Muscle of leg (tissue), 11 donors: ENCODE data around the gene RRN3. TPM values are rescaled to one million over a fixed set of nuclear protein-coding genes. Genes with fewer than 3 reads are reported as not detected.
"Not testable (repeated sequence)": the region's sequence is repeated elsewhere in the genome, so short reads cannot be mapped to it uniquely, and the experiment has no call there.

Experiments used
- DNase-seq: peaks from one replicate; pipeline ENCODE4 v3.0.0; 2013
- H3K27ac ChIP-seq: one replicate; pipeline ENCODE4 v1.5.1; 2013; ENCODE audit warnings: mild to moderate bottlenecking, low read length, control low read depth
- H3K27me3 ChIP-seq: one replicate; pipeline ENCODE4 v1.6.1; 2013; ENCODE audit warnings: low read length; ENCODE audit not compliant: control insufficient read depth, insufficient read depth
- H3K36me3 ChIP-seq: one replicate; pipeline ENCODE4 v1.6.1; 2013; ENCODE audit warnings: low read length; ENCODE audit not compliant: control insufficient read depth, insufficient read depth
- H3K4me1 ChIP-seq: one replicate; pipeline ENCODE4 v1.6.1; 2013; ENCODE audit warnings: low read length; ENCODE audit not compliant: control insufficient read depth, insufficient read depth
- H3K4me3 ChIP-seq: one replicate; pipeline ENCODE4 v1.5.1; 2013; ENCODE audit warnings: low read length, control low read depth
- H3K9me3 ChIP-seq: replicated peaks from 2 replicates; pipeline ENCODE4 v1.6.1; 2013; ENCODE audit warnings: low read depth, low read length; ENCODE audit not compliant: control insufficient read depth
- WGBS: methylation state at CpG from one replicate; pipeline ENCODE4 v1.1.5; 2013; ENCODE audit warnings: missing lambda C conversion rate; ENCODE audit not compliant: insufficient coverage; 5-methylcytosine and 5-hydroxymethylcytosine counted together
- polyA plus RNA-seq, 8 donors: library from polyadenylated mRNA; unstranded; fragments of 120-200 nt; gene quantifications; one replicate each; pipeline versions ENCODE4 v1.2.1 to v1.2.3, GENCODE V29; 2013; ENCODE audit warnings: inconsistent platforms in 1 of 8, low replicate concordance in 1 of 8; ENCODE audit not compliant: insufficient read length in 8 of 8, insufficient read depth in 1 of 8
- total RNA-seq: library from RNA; stranded (reverse); fragments of 120-200 nt; gene quantifications from one replicate; pipeline ENCODE4 v1.2.4, GENCODE V29; 2013

The RRN3 gene
- total and polyA plus RNA-seq, 9 donors, result 24.8 to 33.1 (median 26.8) TPM

DNA sequence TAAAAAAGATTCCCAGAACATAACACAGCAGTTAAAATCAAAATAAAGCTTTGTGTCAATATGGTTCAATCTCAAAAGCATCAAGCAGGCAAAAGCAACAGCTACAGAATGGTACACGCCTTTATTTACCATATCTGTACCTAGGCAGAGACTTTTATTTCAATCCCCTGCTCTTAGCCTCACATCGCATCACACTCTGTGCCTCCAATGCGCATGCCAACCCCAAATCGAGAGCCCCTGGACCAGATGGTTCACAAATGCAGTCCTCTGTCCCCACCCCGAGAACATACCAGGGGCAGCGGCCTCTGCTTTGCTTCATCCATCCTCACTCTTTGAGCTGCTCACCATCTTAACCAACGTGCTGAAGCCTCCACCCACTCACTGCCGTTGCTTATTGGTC lies 27.4 kb downstream of the RRN3 start:
- not testable (repeated sequence) for DNase-seq, H3K4me1 ChIP-seq, H3K27me3 ChIP-seq, H3K4me3 ChIP-seq, H3K9me3 ChIP-seq, H3K27ac ChIP-seq
- WGBS, result 80% methylated on average over 1 of the region's 8 CpGs
- H3K36me3 ChIP-seq, result peaks cover 23% of the 10 kb centered on the region

DNA sequence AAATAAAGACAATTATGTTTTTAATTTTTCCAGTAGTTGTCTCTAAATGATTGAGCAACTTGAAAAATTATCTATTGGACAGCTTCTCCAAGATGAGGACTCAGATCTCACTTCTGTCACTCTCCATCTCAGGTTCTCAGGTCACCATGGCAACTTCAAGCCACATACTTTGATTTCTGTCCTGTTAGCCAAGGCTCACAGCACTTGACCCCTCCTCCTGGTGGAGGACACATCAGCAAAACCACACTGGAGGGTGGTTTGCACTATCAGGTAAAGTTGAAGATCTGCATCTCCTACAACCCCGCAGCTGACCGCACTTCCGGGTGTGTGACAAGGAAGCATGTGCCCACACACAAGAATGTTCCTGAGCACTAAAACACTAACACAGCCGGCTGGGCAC lies 28.1 kb downstream of the RRN3 start:
- not testable (repeated sequence) for DNase-seq, H3K4me3 ChIP-seq, H3K4me1 ChIP-seq, H3K27me3 ChIP-seq, H3K9me3 ChIP-seq, H3K27ac ChIP-seq
- no CpG with 5 or more reads among the region's 4 CpGs for WGBS
- H3K36me3 ChIP-seq, result peaks cover 29% of the 10 kb centered on the region

DNA sequence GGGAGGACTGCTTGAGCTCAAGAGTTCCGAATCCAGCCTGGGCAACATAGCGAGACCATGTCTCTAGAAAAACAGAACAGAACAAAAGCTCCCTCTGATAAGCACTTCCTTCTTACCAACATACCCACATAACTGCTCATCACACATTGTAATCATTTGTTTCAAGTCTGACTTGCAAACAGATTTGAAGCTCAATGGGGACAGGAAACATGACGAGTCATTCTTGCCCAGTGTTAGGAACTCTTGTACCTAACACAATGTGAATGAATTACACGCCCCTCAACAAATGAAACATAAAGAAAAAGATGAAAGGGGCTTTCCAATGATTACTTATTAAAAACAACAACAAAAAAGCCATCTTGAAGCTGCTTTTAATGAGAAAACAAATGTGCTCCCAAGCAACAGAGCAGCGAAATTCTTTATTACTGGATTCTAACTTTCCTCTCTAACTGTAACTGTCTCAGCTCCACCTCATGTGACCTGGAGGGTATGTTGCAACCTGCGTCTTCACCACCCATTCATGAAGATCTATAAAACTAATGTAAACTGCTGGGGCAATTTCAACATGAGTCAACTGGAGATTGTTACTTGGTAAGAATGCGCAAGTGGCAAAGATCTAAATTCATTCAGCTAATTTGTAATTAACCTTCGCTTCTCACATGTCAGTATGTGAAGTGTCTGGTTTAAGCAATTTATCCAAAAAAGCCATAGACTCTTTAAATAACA lies 31.8 kb downstream of the RRN3 start:
- H3K4me3 ChIP-seq, H3K27me3 ChIP-seq, H3K27ac ChIP-seq, H3K9me3 ChIP-seq, DNase-seq, H3K4me1 ChIP-seq: not testable (repeated sequence)
- peaks cover 43% of the 10 kb centered on the region for H3K36me3 ChIP-seq
- no CpG with 5 or more reads among the region's 8 CpGs for WGBS

DNA sequence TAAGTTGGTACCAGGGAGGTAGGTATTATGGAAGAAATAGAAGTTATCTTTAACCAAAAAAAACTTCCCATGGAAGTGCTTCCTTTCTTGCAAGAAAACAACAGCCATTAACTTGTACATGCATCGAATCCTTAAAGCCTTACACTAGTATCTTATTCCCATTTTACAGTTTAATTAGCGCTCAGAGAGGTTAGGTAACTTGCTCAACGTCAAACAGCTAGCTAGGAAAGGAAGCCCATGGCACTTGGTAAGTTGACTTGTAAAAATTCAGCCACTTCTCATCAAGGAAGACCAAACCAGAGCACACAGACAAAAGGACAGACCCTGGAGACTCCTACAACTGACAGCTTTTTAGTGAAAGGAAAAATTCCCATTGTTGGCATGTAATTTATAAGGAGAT lies 34.7 kb downstream of the RRN3 start:
- WGBS, result no CpG with 5 or more reads among the region's 3 CpGs
- H3K4me3 ChIP-seq, result no peak overlapping the region
- H3K27me3 ChIP-seq, result no peaks in the 10 kb centered on the region
- H3K27ac ChIP-seq, result no peak overlapping the region
- H3K9me3 ChIP-seq, result no peaks in the 10 kb centered on the region
- H3K36me3 ChIP-seq, result peaks cover 34% of the 10 kb centered on the region
- DNase-seq, result no peak
- peaks cover 16% of the 10 kb centered on the region for H3K4me1 ChIP-seq

DNA sequence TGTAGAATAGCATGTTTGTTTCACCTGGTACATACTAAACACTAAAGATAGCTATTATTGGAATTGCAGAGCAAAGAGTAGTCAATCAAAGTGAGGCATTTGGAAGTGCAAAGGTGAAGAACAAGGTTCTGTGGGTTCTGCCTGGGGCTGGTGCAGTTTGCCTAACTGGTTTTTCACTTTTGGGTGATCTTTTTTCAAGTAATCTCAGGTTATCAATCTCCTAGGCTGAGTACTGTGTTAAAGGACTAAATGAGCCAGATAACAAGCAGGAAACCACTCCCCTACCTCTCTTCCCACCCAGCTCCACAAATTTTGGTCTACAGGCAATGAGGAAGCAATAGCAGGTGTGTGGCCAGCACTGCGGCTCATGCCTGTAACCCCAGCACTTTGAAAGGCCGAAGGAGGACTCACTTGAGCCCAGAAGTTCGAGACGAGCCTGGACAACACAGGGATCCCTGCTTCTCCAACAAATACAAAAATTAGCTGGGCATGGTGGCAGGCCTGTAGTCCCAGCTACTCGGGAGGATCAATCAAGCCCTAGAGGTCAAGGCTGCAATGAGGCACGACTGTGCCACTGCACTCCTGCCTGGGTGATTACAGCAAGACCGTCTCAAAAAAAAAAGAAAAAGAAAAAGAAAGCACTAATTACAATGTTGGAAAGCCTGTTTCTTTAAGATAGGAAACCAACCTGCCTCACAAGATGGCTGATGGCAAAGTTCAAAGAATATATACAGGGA lies 36.2 kb downstream of the RRN3 start:
- Histone ChIP-seq H3K27ac (no peak overlapping the region), H3K36me3 (peaks cover 31% of the 10 kb centered on the region), H3K4me3 (no peak overlapping the region), H3K27me3 (no peaks in the 10 kb centered on the region), H3K4me1 (peaks cover 19% of the 10 kb centered on the region), H3K9me3 (no peaks in the 10 kb centered on the region)
- DNase-seq, result no peak
- WGBS, result 72% methylated on average over 5 of the region's 7 CpGs

DNA sequence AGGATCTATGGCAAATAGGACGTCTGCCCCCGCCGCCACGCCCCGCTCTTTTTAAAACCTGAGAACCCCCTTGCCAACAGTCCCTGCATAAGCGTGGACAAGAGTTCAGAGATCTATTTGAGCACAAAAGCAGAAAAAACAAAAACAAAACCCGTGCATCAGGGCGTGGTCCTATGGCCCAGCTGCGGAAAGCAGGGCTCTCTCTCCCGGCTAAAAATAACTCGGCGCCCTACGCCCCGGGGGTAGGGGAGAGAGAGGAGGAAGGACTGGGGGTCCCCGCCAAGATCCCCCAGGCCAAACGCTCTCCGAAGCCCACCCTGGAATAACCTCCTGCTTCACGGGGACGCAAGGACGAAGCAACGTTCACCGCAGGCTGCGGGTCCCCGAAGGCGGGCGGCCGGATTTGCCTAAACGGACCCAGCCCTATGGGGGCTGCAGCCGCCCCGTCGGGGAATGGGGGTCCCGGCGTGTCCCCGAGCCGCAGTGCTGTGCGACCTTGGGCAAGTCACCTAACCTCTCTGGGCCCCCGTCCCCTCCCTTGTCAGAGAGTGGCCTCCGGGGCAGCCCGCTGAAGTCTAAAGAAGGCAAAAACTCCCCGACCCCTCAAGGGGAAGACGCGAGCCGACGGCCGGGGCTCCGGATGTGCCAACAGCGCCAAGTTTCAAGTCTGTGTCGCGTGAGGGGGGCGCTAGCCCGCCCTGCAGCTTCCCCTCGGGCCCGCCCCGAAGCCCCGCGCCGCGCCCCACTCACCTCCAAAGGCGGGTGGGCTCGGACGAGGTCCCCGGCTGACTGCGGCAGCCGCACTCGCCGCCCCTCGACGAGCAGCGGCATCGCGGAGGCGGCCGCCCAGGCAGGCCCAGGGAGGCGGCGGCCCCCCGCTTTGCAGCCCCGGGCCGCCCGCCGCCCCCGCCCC lies 38.7 kb downstream of the RRN3 start:
- H3K27ac ChIP-seq, result peak overlapping the region; percentile 65
- DNase-seq, result peak; percentile 74
- H3K4me1 ChIP-seq, result peaks cover 19% of the 10 kb centered on the region
- H3K36me3 ChIP-seq, result peaks cover 12% of the 10 kb centered on the region
- no peaks in the 10 kb centered on the region for H3K27me3 ChIP-seq
- no peaks in the 10 kb centered on the region for H3K9me3 ChIP-seq
- H3K4me3 ChIP-seq, result peak overlapping the region; percentile 97
- WGBS, result 3% methylated on average over 73 of the region's 81 CpGs

DNA sequence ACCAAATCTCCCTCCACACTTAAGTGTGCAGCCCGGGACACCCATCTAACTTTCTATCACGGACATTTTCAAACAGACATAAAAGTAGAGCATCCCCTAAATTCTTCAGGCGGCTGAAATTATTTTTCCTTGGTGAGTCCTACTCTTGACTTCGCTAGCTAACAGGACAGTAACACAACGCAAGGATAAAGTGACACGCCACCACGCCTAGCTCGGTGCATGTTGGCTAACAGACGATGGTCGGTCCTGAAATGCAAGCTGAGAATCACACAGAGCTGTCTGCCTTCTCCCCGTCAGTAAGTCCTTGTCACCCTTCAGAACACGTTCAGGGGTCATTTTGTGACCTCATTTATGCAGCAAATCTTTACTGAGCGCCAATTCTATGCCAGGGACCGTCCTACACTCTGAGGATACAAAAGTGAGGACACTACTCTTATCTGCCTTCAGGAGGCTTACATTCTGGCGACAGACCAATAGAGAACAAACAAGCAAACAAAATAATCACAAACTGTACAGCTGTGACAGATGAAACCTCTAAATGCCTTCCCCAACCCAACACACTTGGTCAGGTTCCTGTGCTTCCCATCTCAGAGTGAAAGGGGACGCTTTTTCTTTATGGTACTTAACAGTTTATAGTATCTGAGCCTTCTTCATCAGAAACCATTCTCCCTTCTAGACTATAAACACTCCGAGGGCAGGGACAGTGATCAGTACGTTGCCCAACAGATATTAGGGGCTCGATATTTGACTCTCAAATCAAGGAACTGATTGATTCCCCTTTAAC lies 39.5 kb downstream of the RRN3 start:
- DNase-seq, result no peak
- Histone ChIP-seq H3K36me3 (peaks cover 10% of the 10 kb centered on the region), H3K27ac (peak overlapping the region; percentile 65), H3K4me1 (peaks cover 19% of the 10 kb centered on the region), H3K27me3 (no peaks in the 10 kb centered on the region), H3K9me3 (no peaks in the 10 kb centered on the region), H3K4me3 (peak overlapping the region; percentile 97)
- WGBS, result 78% methylated on average over 17 of the region's 19 CpGs

DNA sequence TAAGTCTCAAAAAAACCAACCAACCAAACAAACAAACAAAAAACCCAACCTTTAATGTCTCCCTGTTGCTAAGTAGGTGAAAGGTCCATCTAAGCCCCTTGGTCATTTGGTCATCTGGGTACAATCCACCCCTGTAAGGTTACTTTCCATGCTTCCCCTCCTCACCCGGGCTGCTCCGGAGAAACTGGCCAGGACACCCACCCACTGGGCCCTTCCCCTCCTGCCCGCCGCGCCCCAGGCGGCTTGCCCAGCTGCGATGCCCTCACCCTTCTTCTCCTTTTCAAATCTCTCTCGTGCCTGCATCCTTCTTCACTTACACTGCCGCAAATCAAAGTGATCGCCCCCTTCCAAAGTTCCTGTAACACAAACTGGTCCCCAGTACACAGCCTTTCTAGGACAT lies 40.2 kb downstream of the RRN3 start:
- Histone ChIP-seq H3K4me1 (peaks cover 19% of the 10 kb centered on the region), H3K27me3 (no peaks in the 10 kb centered on the region), H3K9me3 (no peaks in the 10 kb centered on the region), H3K4me3 (no peak overlapping the region), H3K36me3 (peaks cover 4% of the 10 kb centered on the region), H3K27ac (no peak overlapping the region)
- WGBS, result 83% methylated on average over 10 of the region's 10 CpGs
- DNase-seq, result no peak

DNA sequence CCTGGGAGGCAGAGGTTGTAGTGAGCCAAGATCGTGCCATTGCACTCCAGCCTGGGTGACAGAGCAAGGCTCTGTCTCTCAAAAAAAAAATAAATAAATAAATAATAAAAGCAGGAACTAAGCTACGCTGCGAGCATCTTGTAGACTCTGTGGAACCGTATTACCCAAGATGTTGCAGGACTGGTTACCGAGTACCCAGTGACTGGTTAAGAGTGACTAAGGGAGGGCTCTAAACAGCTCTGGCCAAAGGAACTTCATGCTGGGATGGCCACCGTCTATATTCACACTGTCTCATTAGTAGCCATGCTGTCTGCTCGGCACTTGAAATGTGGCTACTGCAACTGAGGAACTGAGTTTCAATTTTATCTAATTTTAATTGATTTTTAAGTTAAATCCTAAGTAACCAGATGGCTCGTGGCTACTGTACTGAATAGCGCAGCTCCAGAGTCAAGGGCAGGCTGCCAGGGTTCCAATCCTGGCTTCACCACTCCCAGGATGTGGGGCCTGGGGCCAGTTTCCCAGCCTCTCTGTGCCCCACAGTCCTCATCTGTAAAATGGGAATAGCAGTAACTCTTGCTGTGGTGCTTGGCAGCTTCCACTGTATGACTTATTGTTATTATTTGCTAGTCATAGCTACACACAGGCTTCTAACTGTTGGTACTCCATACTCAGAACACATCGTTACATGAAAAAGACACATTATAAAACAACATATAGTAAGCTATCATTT lies 41.2 kb downstream of the RRN3 start:
- H3K27ac ChIP-seq, result no peak overlapping the region
- no peak for DNase-seq
- no peaks in the 10 kb centered on the region for H3K36me3 ChIP-seq
- H3K4me1 ChIP-seq, result peaks cover 19% of the 10 kb centered on the region
- 63% methylated on average over 6 of the region's 10 CpGs for WGBS
- H3K9me3 ChIP-seq, result no peaks in the 10 kb centered on the region
- no peak overlapping the region for H3K4me3 ChIP-seq
- H3K27me3 ChIP-seq, result no peaks in the 10 kb centered on the region
